ENCODE data around the gene ZNF408.
"Not testable (repeated sequence)": the region's sequence is repeated elsewhere in the genome, so short reads cannot be mapped to it uniquely, and the experiment has no call there.

The ZNF408 gene

GRCh38 chr11:46698597-46698996 is 2.2 kb upstream of the ZNF408 start:
- TF ChIP-seq, protein P1, sequence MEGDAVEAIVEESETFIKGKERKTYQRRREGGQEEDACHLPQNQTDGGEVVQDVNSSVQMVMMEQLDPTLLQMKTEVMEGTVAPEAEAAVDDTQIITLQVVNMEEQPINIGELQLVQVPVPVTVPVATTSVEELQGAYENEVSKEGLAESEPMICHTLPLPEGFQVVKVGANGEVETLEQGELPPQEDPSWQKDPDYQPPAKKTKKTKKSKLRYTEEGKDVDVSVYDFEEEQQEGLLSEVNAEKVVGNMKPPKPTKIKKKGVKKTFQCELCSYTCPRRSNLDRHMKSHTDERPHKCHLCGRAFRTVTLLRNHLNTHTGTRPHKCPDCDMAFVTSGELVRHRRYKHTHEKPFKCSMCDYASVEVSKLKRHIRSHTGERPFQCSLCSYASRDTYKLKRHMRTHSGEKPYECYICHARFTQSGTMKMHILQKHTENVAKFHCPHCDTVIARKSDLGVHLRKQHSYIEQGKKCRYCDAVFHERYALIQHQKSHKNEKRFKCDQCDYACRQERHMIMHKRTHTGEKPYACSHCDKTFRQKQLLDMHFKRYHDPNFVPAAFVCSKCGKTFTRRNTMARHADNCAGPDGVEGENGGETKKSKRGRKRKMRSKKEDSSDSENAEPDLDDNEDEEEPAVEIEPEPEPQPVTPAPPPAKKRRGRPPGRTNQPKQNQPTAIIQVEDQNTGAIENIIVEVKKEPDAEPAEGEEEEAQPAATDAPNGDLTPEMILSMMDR (IDR thresholded peaks at IDR 0.05; ENCODE audit: poor library complexity, severe bottlenecking) = no peak
- no peak for ATAC-seq (ENCODE audit: low read depth)
- peaks cover 46% of the 10 kb centered on the region for H3K36me3 ChIP-seq (ENCODE audit: low read depth)
- DNase-seq (ENCODE audit: low spot score) = no peak
- no peak overlapping the region for H3K4me3 ChIP-seq (ENCODE audit: severe bottlenecking)
- no peaks in the 10 kb centered on the region for H3K9me3 ChIP-seq (ENCODE audit: severe bottlenecking)
- no peaks in the 10 kb centered on the region for H3K27me3 ChIP-seq (ENCODE audit: insufficient read depth, poor library complexity, severe bottlenecking)
- H3K4me1 ChIP-seq (ENCODE audit: insufficient read depth, poor library complexity, severe bottlenecking) = no peaks in the 10 kb centered on the region
- H3K27ac ChIP-seq (ENCODE audit: poor library complexity, severe bottlenecking) = no peak overlapping the region

- DNase-seq (ENCODE audit: low spot score) = no peak
- Histone ChIP-seq H3K27ac (ENCODE audit: poor library complexity, severe bottlenecking) (peak overlapping the region; percentile 67), H3K9me3 (ENCODE audit: severe bottlenecking) (no peaks in the 10 kb centered on the region), H3K4me3 (ENCODE audit: severe bottlenecking) (peak overlapping the region; percentile 76), H3K36me3 (ENCODE audit: low read depth) (peaks cover 40% of the 10 kb centered on the region), H3K27me3 (ENCODE audit: insufficient read depth, poor library complexity, severe bottlenecking) (no peaks in the 10 kb centered on the region), H3K4me1 (ENCODE audit: insufficient read depth, poor library complexity, severe bottlenecking) (no peaks in the 10 kb centered on the region)
- TF ChIP-seq, protein P1 (IDR thresholded peaks at IDR 0.05; ENCODE audit: poor library complexity, severe bottlenecking) = no peak
- peak; percentile 4; the same call in 2 of the 3 replicates for ATAC-seq (ENCODE audit: low read depth)
These were observed 335 bp downstream of the ZNF408 start for GRCh38 chr11:46701078-46701654.

- no peak overlapping the region for H3K4me3 ChIP-seq (ENCODE audit: severe bottlenecking)
- H3K27me3 ChIP-seq (ENCODE audit: insufficient read depth, poor library complexity, severe bottlenecking) = no peaks in the 10 kb centered on the region
- H3K36me3 ChIP-seq (ENCODE audit: low read depth) = peaks cover 42% of the 10 kb centered on the region
- TF ChIP-seq, protein P1 (IDR thresholded peaks at IDR 0.05; ENCODE audit: poor library complexity, severe bottlenecking) = no peak
- H3K27ac ChIP-seq (ENCODE audit: poor library complexity, severe bottlenecking) = no peak overlapping the region
- no peaks in the 10 kb centered on the region for H3K4me1 ChIP-seq (ENCODE audit: insufficient read depth, poor library complexity, severe bottlenecking)
- no peak for DNase-seq (ENCODE audit: low spot score)
- H3K9me3 ChIP-seq (ENCODE audit: severe bottlenecking) = no peaks in the 10 kb centered on the region
- no peak for ATAC-seq (ENCODE audit: low read depth)
These were observed 4.3 kb downstream of the ZNF408 start for GRCh38 chr11:46705070-46705688.

- DNase-seq (ENCODE audit: low spot score) (no peak), ATAC-seq (ENCODE audit: low read depth) (no peak)
- Histone ChIP-seq H3K4me3 (ENCODE audit: severe bottlenecking) (no peak overlapping the region), H3K27ac (ENCODE audit: poor library complexity, severe bottlenecking) (no peak overlapping the region), H3K4me1 (ENCODE audit: insufficient read depth, poor library complexity, severe bottlenecking) (no peaks in the 10 kb centered on the region), H3K27me3 (ENCODE audit: insufficient read depth, poor library complexity, severe bottlenecking) (no peaks in the 10 kb centered on the region), H3K36me3 (ENCODE audit: low read depth) (peaks cover 34% of the 10 kb centered on the region), H3K9me3 (ENCODE audit: severe bottlenecking) (no peaks in the 10 kb centered on the region)
- TF ChIP-seq, protein P1 (IDR thresholded peaks at IDR 0.05; ENCODE audit: poor library complexity, severe bottlenecking) = no peak
These were observed 6.1 kb downstream of the ZNF408 start for GRCh38 chr11:46706886-46707285.

- ATAC-seq (ENCODE audit: low read depth); H3K4me3 ChIP-seq (ENCODE audit: severe bottlenecking); H3K9me3 ChIP-seq (ENCODE audit: severe bottlenecking); H3K4me1 ChIP-seq (ENCODE audit: insufficient read depth, poor library complexity, severe bottlenecking); DNase-seq (ENCODE audit: low spot score); H3K27me3 ChIP-seq (ENCODE audit: insufficient read depth, poor library complexity, severe bottlenecking); H3K27ac ChIP-seq (ENCODE audit: poor library complexity, severe bottlenecking): not testable (repeated sequence)
- H3K36me3 ChIP-seq (ENCODE audit: low read depth) = peaks cover 17% of the 10 kb centered on the region
These were observed 8.5 kb downstream of the ZNF408 start for GRCh38 chr11:46709351-46709750.

Measured in RWPE2 (cell line).